Hepatocyte (in vitro differentiated cells): ENCODE data around the gene SMIM38.

Experiments
- CTCF ChIP-seq: fragments of 200-600 bp; sonication (generic); IDR thresholded peaks from 2 replicates; pipeline ENCODE4 v1.5.1; 2016; ENCODE audit warnings: antibody characterized with exemption, mild to moderate bottlenecking; ENCODE audit not compliant: poor library complexity
- EZH2phosphoT487 ChIP-seq: fragments of 200-600 bp; sonication (generic); IDR thresholded peaks from one replicate; pipeline ENCODE4 v1.6.1; 2018; ENCODE audit warnings: antibody characterized with exemption, mild to moderate bottlenecking, low read depth, moderate library complexity; ENCODE audit not compliant: unreplicated experiment, severe bottlenecking

GRCh38 chr11:69160296-69161116, 4.8 kb downstream of the SMIM38 start:
- TF ChIP-seq EZH2phosphoT487 (no peak), CTCF (no peak)
